H9 (cell line): Measurements from ENCODE around the gene LEFTY1. TPM values are rescaled to one million over a fixed set of nuclear protein-coding genes. Genes with fewer than 3 reads are reported as not detected.

Source experiments
- DNase-seq: peaks from one replicate; pipeline ENCODE4 v3.0.0-alpha.2; 2017
- H2AFZ ChIP-seq: one replicate; pipeline ENCODE4 v1.6.1; 2013; ENCODE audit warnings: mild to moderate bottlenecking, low read length, control low read depth, moderate library complexity
- H2AK5ac ChIP-seq: 2 replicates; pipeline ENCODE4 v1.6.1; 2013; ENCODE audit warnings: low read length, control low read depth, mixed read lengths; ENCODE audit not compliant: insufficient read length
- H2BK120ac ChIP-seq: one replicate; pipeline ENCODE4 v1.6.1; 2013; ENCODE audit warnings: low read depth, mild to moderate bottlenecking, low read length, control low read depth, inconsistent platforms; ENCODE audit not compliant: poor library complexity, severe bottlenecking
- H2BK12ac ChIP-seq: 2 replicates; pipeline ENCODE4 v1.6.1; 2013; ENCODE audit warnings: low read length, control low read depth, mixed read lengths, low read depth; ENCODE audit not compliant: insufficient read length
- H2BK15ac ChIP-seq: 2 replicates; pipeline ENCODE4 v1.6.1; 2013; ENCODE audit warnings: low read depth, low read length, control low read depth
- H2BK20ac ChIP-seq: one replicate; pipeline ENCODE4 v1.6.1; 2013; ENCODE audit warnings: low read depth, mild to moderate bottlenecking, low read length, control low read depth, inconsistent platforms; ENCODE audit not compliant: poor library complexity, severe bottlenecking
- H2BK5ac ChIP-seq: 2 replicates; pipeline ENCODE4 v1.6.1; 2013; ENCODE audit warnings: low read length, control low read depth, mixed read lengths; ENCODE audit not compliant: insufficient read length
- H3K14ac ChIP-seq: 2 replicates; pipeline ENCODE4 v1.6.1; 2013; ENCODE audit warnings: low read length, control low read depth; ENCODE audit not compliant: insufficient read depth
- H3K18ac ChIP-seq: 2 replicates; pipeline ENCODE4 v1.6.1; 2013; ENCODE audit warnings: low read depth, mild to moderate bottlenecking, mixed read lengths, low read length, control low read depth; ENCODE audit not compliant: insufficient read length
- H3K23ac ChIP-seq: 2 replicates; pipeline ENCODE4 v1.6.1; 2013; ENCODE audit warnings: low read length, control low read depth, mixed read lengths, low read depth; ENCODE audit not compliant: insufficient read length
- H3K23me2 ChIP-seq: 2 replicates; pipeline ENCODE4 v1.6.1; 2013; ENCODE audit warnings: low read depth, mild to moderate bottlenecking, mixed read lengths, low read length, control low read depth; ENCODE audit not compliant: insufficient read length, poor library complexity, severe bottlenecking
- H3K27ac ChIP-seq: 2 replicates; pipeline ENCODE4 v1.5.1; 2013; ENCODE audit warnings: low read length, control low read depth, mixed read lengths, low read depth; ENCODE audit not compliant: insufficient read length
- H3K27me3 ChIP-seq: 2 replicates; pipeline ENCODE4 v1.6.1; 2013; ENCODE audit warnings: low read length, control low read depth, inconsistent platforms; ENCODE audit not compliant: insufficient read depth
- H3K4ac ChIP-seq: 2 replicates; pipeline ENCODE4 v1.6.1; 2013; ENCODE audit warnings: low read depth, mild to moderate bottlenecking, control low read depth, inconsistent platforms, low read length, moderate library complexity
- H3K4me1 ChIP-seq: 2 replicates; pipeline ENCODE4 v1.6.1; 2013; ENCODE audit warnings: low read length, control low read depth, inconsistent platforms; ENCODE audit not compliant: insufficient read depth
- H3K4me2 ChIP-seq: 2 replicates; pipeline ENCODE4 v1.6.1; 2013; ENCODE audit warnings: low read length, control low read depth, mixed read lengths; ENCODE audit not compliant: insufficient read length, insufficient read depth
- H3K56ac ChIP-seq: 2 replicates; pipeline ENCODE4 v1.6.1; 2013; ENCODE audit warnings: low read depth, mild to moderate bottlenecking, mixed read lengths, low read length, control low read depth; ENCODE audit not compliant: insufficient read length
- H3K79me1 ChIP-seq: 2 replicates; pipeline ENCODE4 v1.6.1; 2013; ENCODE audit warnings: low read depth, mild to moderate bottlenecking, moderate library complexity, low read length, control low read depth, inconsistent platforms; ENCODE audit not compliant: insufficient read depth, poor library complexity, severe bottlenecking
- H3K79me2 ChIP-seq: 2 replicates; pipeline ENCODE4 v1.6.1; 2013; ENCODE audit warnings: low read length, control low read depth, inconsistent platforms; ENCODE audit not compliant: insufficient read depth
- H3K9ac ChIP-seq: 2 replicates; pipeline ENCODE4 v1.6.1; 2013; ENCODE audit warnings: low read length, control low read depth, mixed read lengths; ENCODE audit not compliant: insufficient read length; ENCODE audit errors: extremely low read depth
- H3K9me3 ChIP-seq: one replicate; pipeline ENCODE4 v1.6.1; 2013; ENCODE audit warnings: low read depth, low read length, inconsistent platforms; ENCODE audit not compliant: control insufficient read depth
- H3T11ph ChIP-seq: one replicate; pipeline ENCODE4 v1.6.1; 2013; ENCODE audit warnings: mild to moderate bottlenecking, low read length, control low read depth, inconsistent platforms
- H4K20me1 ChIP-seq: one replicate; pipeline ENCODE4 v1.6.1; 2013; ENCODE audit not compliant: control insufficient read depth, insufficient read length, insufficient read depth
- H4K5ac ChIP-seq: 2 replicates; pipeline ENCODE4 v1.6.1; 2013; ENCODE audit warnings: low read depth, mild to moderate bottlenecking, mixed read lengths, low read length, control low read depth; ENCODE audit not compliant: insufficient read length
- H4K8ac ChIP-seq: replicated peaks from 2 replicates; pipeline ENCODE4 v1.6.1; 2013; ENCODE audit warnings: low read length, control low read depth, mixed read lengths, low read depth; ENCODE audit not compliant: insufficient read length
- H4K91ac ChIP-seq: 2 replicates; pipeline ENCODE4 v1.6.1; 2013; ENCODE audit warnings: low read depth, mild to moderate bottlenecking, moderate library complexity, mixed read lengths, low read length, control low read depth; ENCODE audit not compliant: insufficient read length
- H3K27ac Mint-ChIP-seq, 3 experiments: 2 replicates in 2 of 3; 3 replicates in 1 of 3; pipeline ENCODE4 v1.8.0; 2020 to 2021; ENCODE audit warnings: mixed read lengths in 3 of 3, mild to moderate bottlenecking in 1 of 3, moderate library complexity in 1 of 3
- H3K27me3 Mint-ChIP-seq: 2 replicates; pipeline ENCODE4 v1.8.0; 2021; ENCODE audit warnings: low read depth, mild to moderate bottlenecking, moderate library complexity, mixed read lengths
- H3K36me3 Mint-ChIP-seq, 3 experiments: 2 replicates in 2 of 3; 3 replicates in 1 of 3; pipeline ENCODE4 v1.8.0; 2020 to 2021; ENCODE audit warnings: low read depth in 3 of 3, mixed read lengths in 3 of 3; ENCODE audit not compliant: insufficient read depth in 1 of 3
- H3K4me1 Mint-ChIP-seq, 2 experiments: 2 replicates each; pipeline ENCODE4 v1.8.0; 2020; ENCODE audit warnings: mixed read lengths in 2 of 2
- H3K4me3 Mint-ChIP-seq, 2 experiments: 2 replicates in 1 of 2; 3 replicates in 1 of 2; pipeline ENCODE4 v1.8.0; 2020 to 2021; ENCODE audit warnings: mild to moderate bottlenecking in 2 of 2, mixed read lengths in 2 of 2, moderate library complexity in 1 of 2
- H3K9me3 Mint-ChIP-seq, 2 experiments: 2 replicates in 1 of 2; 3 replicates in 1 of 2; pipeline ENCODE4 v1.8.0; 2020; ENCODE audit warnings: mild to moderate bottlenecking in 2 of 2, mixed read lengths in 2 of 2, moderate library complexity in 1 of 2
- WGBS: extraction: QIAGEN DNeasy Blood & Tissue Kit; methylation state at CpG from one replicate; pipeline ENCODE4 v1.1.7; 2013; ENCODE audit warnings: missing lambda C conversion rate, low lambda C conversion rate, mixed read lengths; ENCODE audit not compliant: insufficient read length; ENCODE audit errors: extremely low coverage; 5-methylcytosine and 5-hydroxymethylcytosine counted together
- total RNA-seq: library from RNA; stranded (reverse); gene quantifications from 2 replicates; pipeline ENCODE4 v1.2.1, GENCODE V29; 2021
- TF ChIP-seq, protein P1 (sequence below): fragments of 200-600 bp; sonication (generic); conservative IDR thresholded peaks from 3 replicates; pipeline ENCODE4 v1.8.0; 2021; ENCODE audit warnings: antibody characterized with exemption, mild to moderate bottlenecking

Gene LEFTY1
- total RNA-seq, 1 experiment from 2014 or later, result 107 TPM

- Histone ChIP-seq H2BK12ac (no peak overlapping the region), H3K4me2 (no peak overlapping the region), H3K23ac (no peak overlapping the region), H3K4ac (no peak overlapping the region), H3K14ac (no peak overlapping the region), H3K27ac (no peak overlapping the region), H2AK5ac (no peak overlapping the region), H4K91ac (no peak overlapping the region), H4K8ac (no peak overlapping the region), H3K4me1 (no peaks in the 10 kb centered on the region), H4K5ac (no peak overlapping the region), H4K20me1 (no peaks in the 10 kb centered on the region), H3K23me2 (no peaks in the 10 kb centered on the region), H3T11ph (no peak overlapping the region), H2BK5ac (no peak overlapping the region), H3K18ac (no peak overlapping the region), H3K79me1 (no peaks in the 10 kb centered on the region), H2BK15ac (no peak overlapping the region), H3K56ac (no peak overlapping the region), H3K79me2 (no peaks in the 10 kb centered on the region), H3K9me3 (peaks cover 4% of the 10 kb centered on the region), H2AFZ (no peak overlapping the region), H3K27me3 (no peaks in the 10 kb centered on the region; the same call in 1 of the 2 replicates), H3K9ac (no peak overlapping the region), H2BK20ac (no peak overlapping the region), H2BK120ac (no peak overlapping the region)
- Mint-ChIP-seq H3K27me3 (no peaks in the 10 kb centered on the region), H3K4me3 (no peak overlapping the region), H3K27ac (no peak overlapping the region), H3K9me3 (peaks cover 5 to 9% of the 10 kb centered on the region in 2 experiments), H3K36me3 (peaks cover 57 to 81% (median 62%) of the 10 kb centered on the region in 3 experiments), H3K4me1 (peaks cover 8 to 15% of the 10 kb centered on the region in 2 experiments)
- DNase-seq, result peak; percentile 22
- WGBS, result no CpG with 5 or more reads among the region's 4 CpGs
- TF ChIP-seq, protein P1, sequence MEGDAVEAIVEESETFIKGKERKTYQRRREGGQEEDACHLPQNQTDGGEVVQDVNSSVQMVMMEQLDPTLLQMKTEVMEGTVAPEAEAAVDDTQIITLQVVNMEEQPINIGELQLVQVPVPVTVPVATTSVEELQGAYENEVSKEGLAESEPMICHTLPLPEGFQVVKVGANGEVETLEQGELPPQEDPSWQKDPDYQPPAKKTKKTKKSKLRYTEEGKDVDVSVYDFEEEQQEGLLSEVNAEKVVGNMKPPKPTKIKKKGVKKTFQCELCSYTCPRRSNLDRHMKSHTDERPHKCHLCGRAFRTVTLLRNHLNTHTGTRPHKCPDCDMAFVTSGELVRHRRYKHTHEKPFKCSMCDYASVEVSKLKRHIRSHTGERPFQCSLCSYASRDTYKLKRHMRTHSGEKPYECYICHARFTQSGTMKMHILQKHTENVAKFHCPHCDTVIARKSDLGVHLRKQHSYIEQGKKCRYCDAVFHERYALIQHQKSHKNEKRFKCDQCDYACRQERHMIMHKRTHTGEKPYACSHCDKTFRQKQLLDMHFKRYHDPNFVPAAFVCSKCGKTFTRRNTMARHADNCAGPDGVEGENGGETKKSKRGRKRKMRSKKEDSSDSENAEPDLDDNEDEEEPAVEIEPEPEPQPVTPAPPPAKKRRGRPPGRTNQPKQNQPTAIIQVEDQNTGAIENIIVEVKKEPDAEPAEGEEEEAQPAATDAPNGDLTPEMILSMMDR, result no peak
These were observed 41.3 kb downstream of the LEFTY1 start for GRCh38 chr1:225847610-225848009.
